Measurements from ENCODE around the gene SLIT3. TPM values are rescaled to one million over a fixed set of nuclear protein-coding genes. Genes with fewer than 3 reads are reported as not detected.

Gene SLIT3
- total and polyA plus RNA-seq, 2 experiments from 2014 or later, result 0.59 to 0.71 TPM

GRCh38 chr5:169305366-169305765, 4.4 kb upstream of the SLIT3 start:
- ATAC-seq (no peak), DNase-seq (ENCODE audit: low spot score) (no peak)
- Histone ChIP-seq H3K27ac (ENCODE audit: low read depth) (no peak overlapping the region), H3K4me3 (no peak overlapping the region), H3K79me2 (replicated peaks; ENCODE audit: insufficient read depth) (no peaks in the 10 kb centered on the region), H3K9me2 (ENCODE audit: insufficient read depth) (no peaks in the 10 kb centered on the region), H3K4me1 (ENCODE audit: insufficient read depth) (peaks cover 15% of the 10 kb centered on the region), H4K20me1 (replicated peaks; ENCODE audit: insufficient read depth) (no peaks in the 10 kb centered on the region), H3K36me3 (ENCODE audit: insufficient read depth) (no peaks in the 10 kb centered on the region), H3F3A (replicated peaks; ENCODE audit: low read depth) (no peaks in the 10 kb centered on the region), H2AFZ (no peak overlapping the region), H3K27me3 (ENCODE audit: insufficient read depth) (peaks cover 16% of the 10 kb centered on the region), H3K4me2 (no peak overlapping the region)
- H3K27ac Mint-ChIP-seq, result no peak overlapping the region
- TF ChIP-seq ZNF114 (CRISPR knock-in tag; IDR thresholded peaks at IDR 0.05) (no peak), EZH2phosphoT487 (IDR thresholded peaks at IDR 0.05; ENCODE audit: unreplicated experiment) (no peak), POLR2AphosphoS5 (IDR thresholded peaks at IDR 0.05; ENCODE audit: low read depth) (no peak), ZNF331 (CRISPR knock-in tag; IDR thresholded peaks at IDR 0.05; ENCODE audit: low read depth) (no peak), JUNB (IDR thresholded peaks at IDR 0.05; ENCODE audit: unreplicated experiment) (no peak), REST (IDR thresholded peaks at IDR 0.05; ENCODE audit: unreplicated experiment) (no peak), CREB1 (CRISPR knock-in tag; IDR thresholded peaks at IDR 0.05; ENCODE audit: low read depth) (no peak), STAT1 (IDR thresholded peaks at IDR 0.05; ENCODE audit: unreplicated experiment) (no peak), ZNF462 (CRISPR knock-in tag; IDR thresholded peaks at IDR 0.05) (no peak), ETS1 (IDR thresholded peaks at IDR 0.05) (no peak), CTCF (conservative IDR thresholded peaks at IDR 0.05; ENCODE audit: low read depth in 2 of 2) (no peak), EZH2 (IDR thresholded peaks at IDR 0.05; ENCODE audit: low read depth, unreplicated experiment) (no peak), NANOG (IDR thresholded peaks at IDR 0.05; ENCODE audit: borderline replicate concordance) (no peak)
- H3K9me3 Mint-ChIP-seq, result no peaks in the 10 kb centered on the region; the same call in 2 of the 3 replicates
- peaks cover 16% of the 10 kb centered on the region for H3K27me3 Mint-ChIP-seq (ENCODE audit: insufficient read depth, low read depth, poor library complexity)
- no peaks in the 10 kb centered on the region for H3K36me3 Mint-ChIP-seq (ENCODE audit: low read depth)
- no peak overlapping the region for H3K4me3 Mint-ChIP-seq
- H3K4me1 Mint-ChIP-seq, result peaks cover 20% of the 10 kb centered on the region

Measured in GM23338 (cell line).